GM12891 (cell line): ENCODE data around the gene SH3TC1.

ENCODE experiments used
- PAX5 ChIP-seq: IDR thresholded peaks from 2 replicates; pipeline ENCODE4 v1.6.1; 2011; ENCODE audit warnings: low read length, moderate library complexity, mild to moderate bottlenecking; ENCODE audit not compliant: insufficient read depth, severe bottlenecking
- POLR2AphosphoS5 ChIP-seq: IDR thresholded peaks from 2 replicates; pipeline ENCODE4 v1.6.1; 2011; ENCODE audit warnings: low read depth, low read length, control low read depth
- SPI1 ChIP-seq: IDR thresholded peaks from 2 replicates; pipeline ENCODE4 v1.6.1; 2011; ENCODE audit warnings: low read depth, low read length, control low read depth
- TAF1 ChIP-seq: IDR thresholded peaks from 2 replicates; pipeline ENCODE4 v1.6.1; 2011; ENCODE audit warnings: low read depth, low read length, control low read depth

DNA sequence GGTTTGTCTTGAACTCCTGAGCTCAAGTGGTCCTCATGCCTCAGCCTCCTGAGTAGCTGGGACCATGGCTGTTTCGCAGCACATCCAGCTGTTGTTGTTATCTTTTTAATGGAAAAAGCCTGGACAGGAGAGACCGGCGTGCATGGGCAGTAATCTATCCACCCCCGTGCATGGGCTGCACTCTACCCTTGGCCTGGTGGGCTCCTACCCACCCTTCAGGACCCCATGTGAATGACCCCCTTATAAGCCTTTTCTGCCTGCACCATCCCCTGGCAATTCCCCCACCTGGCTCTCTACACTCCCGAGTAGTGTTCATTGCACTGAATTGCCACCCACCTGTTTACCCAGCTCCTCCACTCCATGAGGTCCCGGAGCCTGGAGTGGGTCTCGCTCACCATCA is 51.5 kb downstream of the SH3TC1 start:
- TF ChIP-seq POLR2AphosphoS5 (no peak), TAF1 (no peak), SPI1 (no peak), PAX5 (no peak)
